Left renal cortex interstitium (tissue), 4 donors: Measurements from ENCODE around the gene MDM4. TPM values are rescaled to one million over a fixed set of nuclear protein-coding genes. Genes with fewer than 3 reads are reported as not detected.
"Not testable (repeated sequence)": the region's sequence is repeated elsewhere in the genome, so short reads cannot be mapped to it uniquely, and the experiment has no call there.

ENCODE experiments used
- DNase-seq, 4 donors: peaks; one replicate each; pipeline ENCODE4 v3.0.0-alpha.2; 2013; ENCODE audit warnings: low read depth in 4 of 4, low spot score in 2 of 4, missing footprints in 1 of 4
- polyA plus RNA-seq, 4 donors: library from polyadenylated mRNA; unstranded; fragments of 120-200 nt; gene quantifications; one replicate each; pipeline ENCODE4 v1.2.1, GENCODE V29; 2013; ENCODE audit not compliant: insufficient read length in 4 of 4

MDM4 gene
- polyA plus RNA-seq, 4 donors, result 15.9 to 85.8 (median 40.8) TPM

DNA sequence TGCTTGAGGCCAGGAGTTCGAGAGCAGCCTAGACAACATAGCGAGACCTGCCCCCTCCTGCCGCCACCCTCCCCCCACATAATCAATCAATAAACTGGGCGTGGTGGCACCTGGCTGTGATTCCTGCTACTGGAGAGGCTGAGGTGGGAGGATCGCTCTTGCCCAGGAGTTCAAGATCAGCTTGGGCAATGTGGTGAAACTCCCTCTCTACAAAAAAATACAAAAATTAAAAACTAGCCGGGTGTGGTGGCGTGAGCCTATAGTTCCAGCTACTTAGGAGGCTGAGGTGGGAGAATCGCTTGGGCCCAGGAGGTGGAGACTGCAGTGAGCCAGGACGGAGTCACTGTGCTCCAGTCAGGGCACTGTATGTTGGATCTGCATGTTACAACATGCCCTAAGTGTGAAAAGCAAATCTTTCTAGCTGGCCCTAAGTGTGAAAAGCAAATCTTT is 7.0 kb upstream of the MDM4 start:
- no peak for DNase-seq

DNA sequence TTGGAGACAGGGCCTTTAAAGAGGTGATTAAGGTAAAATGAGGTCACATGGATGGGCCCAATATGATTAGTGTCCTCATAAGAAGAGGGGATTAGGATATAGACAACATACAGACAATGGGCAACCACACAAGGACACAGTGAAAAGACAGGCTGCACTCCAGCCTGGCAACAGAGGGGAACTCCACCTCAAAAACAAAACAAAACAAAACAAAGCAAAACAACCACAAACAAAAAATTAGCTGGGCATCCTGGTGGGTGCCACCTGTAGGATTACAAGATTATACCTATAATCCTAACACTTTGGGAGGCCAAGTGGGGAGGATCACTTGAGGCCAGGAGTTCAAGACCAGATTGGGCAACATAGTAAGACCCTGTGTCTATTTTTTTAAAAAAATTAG is 4.8 kb upstream of the MDM4 start:
- no peak for DNase-seq

DNA sequence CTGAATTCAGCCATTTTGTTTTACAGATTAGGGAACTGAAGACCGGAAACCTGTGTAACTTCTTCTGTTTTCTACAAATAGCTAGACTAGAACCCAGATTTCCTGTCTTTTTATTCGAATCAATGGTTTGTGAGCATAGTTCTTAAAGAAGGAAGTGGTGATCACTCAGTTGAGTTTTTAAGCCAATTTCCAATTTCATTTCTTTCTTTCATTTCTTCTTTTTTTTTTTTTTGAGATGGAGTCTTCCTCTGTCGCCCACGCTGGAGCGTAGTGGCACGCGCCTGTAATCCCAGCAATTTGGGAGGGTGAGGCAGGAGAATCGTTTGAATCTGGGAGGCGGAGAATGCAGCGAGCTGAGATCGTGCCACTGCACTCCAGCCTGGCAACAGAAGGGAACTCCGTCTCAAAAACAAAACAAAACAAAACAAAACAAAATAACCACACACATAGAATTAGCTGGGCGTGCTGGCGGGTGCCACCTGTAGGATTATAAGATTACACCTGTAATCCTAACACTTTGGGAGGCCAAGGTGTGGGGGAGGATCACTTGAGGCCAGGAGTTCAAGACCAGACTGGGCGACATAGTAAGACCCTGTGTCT is 3.0 kb upstream of the MDM4 start:
- DNase-seq, result no peak

DNA sequence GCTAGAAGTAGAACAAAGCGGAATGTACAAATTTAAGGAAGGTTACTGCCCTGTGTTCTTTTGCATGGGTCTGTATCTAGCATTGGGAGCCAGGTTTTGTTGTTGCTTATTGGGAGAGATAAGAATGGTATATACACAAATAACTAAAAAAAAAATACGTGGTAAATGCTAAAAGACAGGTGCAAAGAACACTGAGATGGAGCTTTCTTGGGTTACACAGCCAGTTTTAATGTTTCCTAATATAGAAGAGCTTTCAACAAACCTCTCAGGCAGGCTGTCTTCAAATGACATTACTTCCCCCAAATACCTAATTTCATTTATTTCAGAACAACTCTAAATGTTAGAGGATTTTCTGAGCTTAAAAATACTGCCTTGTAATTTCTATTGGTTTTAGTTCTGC is 1.4 kb upstream of the MDM4 start:
- no peak for DNase-seq

DNA sequence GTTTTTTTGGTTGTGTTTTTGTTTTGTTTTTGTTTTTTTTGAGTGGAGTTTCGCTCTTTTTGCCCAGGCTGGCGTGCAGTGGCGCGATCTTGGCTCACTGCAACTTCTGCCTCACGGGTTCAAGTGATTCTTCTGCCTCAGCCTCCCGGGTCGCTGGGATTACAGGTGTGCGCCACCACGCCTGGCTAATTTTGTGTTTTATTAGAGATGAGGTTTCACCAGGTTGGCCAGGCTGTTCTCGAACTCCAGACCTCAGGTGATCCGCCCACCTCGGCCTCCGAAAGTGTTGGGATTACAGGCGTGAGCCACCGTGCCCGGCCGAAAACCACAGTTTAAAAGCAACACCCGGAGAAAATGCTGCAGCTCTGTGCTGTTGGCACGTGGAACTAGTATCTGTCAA is 1.2 kb downstream of the MDM4 start:
- not testable (repeated sequence) for DNase-seq

DNA sequence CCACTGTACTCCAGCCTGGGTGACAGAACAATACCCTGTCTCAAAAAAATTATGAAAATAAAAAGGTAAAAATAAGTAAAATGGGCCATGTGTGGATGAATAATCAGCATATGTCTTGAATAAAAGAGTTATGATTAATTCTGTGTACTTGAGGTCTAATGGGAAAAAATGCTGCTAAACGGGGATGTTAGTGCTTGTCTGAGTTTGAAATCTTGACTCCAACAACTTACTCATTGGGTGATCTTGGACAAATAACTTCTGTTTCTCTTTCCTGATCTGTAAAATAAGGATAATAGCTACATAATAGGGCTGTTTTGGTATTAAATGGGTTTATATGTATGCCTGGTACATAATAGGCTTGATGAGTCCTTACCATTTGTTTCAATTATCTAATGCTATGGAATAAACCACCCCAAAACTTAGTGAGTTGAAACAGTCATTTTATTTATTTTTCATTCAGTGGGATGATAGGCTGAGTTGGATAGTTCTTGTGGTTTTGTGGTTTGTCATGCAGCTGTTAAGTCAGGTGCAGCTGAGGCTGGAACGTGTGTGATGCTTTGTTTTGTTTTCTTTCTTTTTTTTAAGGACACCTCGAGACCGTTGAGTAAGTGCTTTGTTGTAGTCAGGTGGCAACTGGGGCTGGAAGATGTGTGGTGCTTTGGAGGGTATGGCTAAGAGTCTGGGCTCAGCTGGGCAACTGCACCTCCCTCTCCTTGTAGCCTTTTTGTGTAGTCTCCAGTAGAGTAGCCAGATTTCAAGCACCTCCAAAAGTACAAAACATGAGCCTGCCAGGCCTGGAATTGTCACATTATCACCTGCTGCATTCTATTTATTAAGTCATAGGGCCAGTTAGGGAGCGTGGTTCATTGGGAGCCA is 4.9 kb downstream of the MDM4 start:
- DNase-seq, result no peak

DNA sequence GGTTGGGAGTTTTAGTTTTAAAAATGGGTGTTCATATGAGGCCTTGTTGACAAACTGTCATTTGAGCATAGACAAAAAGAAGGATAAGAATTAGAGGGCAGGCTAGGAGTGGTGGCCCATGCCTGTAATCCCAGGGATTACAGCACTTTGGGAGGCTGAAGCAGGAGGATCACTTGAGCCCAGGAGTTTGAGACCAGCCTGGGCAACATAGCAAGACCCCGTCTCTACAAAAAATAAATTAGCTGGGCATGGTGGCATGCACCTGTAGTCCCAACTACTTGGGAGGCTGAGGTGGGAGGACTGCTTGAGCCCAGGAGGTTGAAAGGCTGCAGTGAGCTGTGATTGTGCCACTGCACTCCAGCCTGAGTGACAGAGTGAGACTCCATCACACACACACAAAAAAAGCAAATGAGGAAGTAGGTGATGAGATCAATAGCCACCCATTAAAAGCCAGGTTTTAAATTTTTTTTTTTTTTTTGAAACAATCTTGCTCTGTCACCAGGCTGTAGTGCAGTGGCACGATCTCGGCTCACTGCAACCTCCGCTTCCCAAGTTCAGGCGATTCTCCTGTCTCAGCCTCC is 5.8 kb downstream of the MDM4 start:
- not testable (repeated sequence) for DNase-seq

DNA sequence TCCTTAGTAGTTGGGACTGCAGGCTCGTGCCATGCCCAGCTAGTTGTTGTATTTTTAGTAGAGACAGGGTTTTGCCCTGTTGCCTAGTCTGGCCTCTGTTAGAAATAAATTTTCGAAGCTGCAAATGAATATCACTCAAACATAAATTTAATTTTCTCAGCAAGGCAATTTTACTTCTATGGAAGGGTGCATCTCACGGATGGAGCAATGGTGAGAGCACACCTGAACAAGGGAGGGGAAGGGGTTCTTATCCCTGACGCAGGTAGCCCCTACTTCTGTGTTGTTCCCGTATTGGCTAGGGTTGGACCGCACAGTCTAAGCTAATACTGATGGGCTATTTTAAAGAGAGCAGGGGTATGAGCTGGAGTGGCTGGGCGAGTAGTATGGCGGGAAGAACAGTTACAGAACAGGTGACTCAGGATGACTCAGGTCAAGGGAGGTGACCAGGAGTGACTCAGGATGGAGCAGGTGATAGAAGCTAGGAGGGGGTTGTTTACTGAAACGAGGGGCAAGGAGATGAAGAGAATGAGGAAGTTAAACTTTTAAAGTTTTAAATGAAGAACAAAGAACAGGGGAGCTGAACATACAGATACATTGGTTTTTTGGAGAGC is 7.5 kb downstream of the MDM4 start:
- no peak for DNase-seq

DNA sequence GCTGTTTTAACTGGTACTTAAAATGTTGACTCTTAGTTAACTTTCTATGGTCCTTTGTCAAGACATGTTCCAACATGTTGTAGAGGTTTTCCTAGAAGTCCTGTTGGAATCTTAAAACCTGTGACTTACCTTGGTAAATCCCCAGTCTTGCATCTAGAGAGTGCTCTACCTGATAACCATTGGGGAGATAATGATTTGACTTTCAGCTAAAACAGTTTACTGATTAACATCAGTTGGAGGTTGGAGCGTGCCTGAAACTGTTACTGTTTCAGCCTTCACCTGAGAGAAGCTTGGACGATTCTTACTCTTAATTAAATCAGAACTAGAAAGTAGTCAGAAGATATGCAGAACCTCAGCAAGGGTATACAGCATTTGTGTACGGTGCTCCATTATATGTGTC is 8.8 kb downstream of the MDM4 start:
- no peak for DNase-seq

DNA sequence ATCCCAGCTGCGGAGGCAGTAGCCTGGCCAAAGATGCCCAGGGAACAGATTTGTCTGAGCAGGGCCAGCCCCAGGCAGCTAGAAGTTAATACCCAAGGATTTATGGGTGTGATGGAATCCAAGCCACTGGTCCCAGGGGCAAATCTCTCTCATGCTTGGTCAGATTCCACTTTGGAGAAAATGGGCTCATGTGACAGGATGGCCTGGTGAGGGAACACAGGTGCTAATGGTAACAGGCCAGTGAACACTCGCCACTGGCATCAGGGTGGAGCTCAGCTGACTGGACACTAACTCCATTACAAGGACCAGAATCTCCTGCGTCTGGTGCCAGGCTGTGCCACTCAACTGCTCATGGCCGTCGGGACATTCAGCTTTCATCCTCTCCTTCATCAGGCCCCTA is 12.0 kb downstream of the MDM4 start:
- no peak for DNase-seq

DNA sequence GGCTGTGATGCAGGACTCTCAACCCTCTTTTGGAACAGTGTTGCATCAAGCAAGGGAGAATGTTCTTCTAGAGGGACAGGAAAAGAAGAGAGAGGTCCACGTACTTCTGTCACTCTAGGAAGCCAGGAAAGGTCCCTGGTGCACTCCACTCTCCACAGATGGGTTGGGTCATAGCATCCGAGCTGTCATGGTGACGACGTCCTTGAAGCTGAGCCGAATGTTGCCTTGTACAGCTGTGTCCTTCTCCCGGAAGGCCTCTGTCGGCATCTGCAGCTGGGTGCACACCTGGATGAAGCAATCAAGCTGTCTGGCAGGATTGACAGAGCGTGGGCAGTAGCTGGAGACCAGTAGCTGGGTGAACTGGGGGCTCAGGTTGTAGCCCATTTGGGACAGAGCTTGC is 12.5 kb downstream of the MDM4 start:
- no peak for DNase-seq

DNA sequence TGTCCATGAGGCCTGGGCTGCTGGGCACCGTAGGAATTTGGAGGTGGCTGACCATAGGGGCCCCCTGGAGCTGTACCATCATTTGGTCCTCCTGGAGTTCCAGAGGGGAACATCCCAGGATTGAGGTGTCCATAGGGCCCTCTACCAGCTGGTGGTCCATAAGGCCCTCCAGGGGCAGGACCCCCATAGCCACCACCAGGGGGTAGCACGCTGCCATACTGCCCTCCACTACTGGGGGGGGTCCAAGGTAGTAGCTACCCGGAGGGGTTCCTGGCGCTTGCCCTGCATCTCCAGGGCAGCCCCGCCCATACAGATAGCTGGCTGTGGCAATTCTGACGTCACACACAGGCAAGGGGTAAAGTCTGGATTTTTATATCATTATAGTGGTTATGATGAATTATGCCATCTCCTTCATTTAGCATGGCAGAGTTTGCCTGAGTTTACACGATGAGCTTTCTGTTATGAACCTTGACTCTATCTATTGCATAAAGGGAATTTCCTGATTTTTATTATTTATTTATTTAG is 13.2 kb downstream of the MDM4 start:
- no peak for DNase-seq

DNA sequence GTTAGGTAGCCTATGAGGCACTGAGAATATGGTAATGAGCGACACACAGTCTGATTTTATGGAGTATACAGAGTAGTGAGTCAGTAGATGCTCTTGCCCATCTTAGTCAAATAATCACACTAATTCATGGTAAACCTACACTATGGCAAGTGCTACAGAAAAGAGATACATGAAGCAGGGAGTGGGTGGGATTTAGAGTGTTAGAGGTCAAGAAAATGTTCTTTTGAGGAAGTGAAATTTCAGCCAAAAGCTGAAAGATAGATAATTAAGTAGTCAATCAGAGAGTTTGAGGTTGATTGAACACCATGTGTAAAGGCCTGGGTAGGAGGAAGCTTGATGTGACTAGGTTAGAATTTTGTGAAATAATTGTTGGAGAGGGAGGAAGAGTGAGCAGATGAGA is 14.7 kb downstream of the MDM4 start:
- no peak for DNase-seq

DNA sequence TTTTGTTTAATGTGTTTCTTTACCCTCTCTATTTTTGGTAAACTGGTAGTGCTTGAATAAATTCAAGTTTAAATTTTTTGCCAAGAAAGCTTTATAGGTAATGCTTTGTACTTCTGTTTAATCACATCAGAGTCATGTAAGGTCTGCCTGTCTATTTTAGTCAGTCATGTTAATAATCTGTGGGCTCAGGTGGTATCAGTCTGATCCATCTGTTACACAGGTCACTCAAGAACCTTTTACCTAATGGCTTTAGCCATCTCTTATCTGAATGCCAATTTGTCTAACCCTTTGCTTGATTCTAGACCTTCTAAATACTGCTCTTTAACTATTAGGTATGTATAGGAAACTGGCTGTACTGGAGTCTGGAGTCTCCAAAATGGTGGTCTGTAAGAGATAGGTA is 16.6 kb downstream of the MDM4 start:
- no peak for DNase-seq

DNA sequence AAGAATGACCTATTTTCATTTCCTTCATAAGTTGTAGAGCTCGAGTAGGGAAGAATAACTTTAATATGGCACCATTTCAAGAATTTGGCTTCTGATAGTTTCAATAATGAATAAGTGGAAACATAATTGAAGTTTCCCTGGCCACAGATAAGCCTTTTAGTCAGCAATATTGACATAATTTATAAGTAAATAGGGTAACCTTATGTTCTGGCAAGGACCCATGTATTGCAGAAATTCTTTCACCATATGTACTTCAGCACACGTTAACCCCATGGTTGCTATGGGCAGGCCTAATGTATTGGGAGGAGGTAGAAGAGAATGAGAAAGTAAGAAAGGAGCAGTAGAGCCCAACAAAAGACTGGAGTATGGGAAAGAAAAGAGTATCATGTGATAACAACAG is 25.4 kb downstream of the MDM4 start:
- no peak for DNase-seq

DNA sequence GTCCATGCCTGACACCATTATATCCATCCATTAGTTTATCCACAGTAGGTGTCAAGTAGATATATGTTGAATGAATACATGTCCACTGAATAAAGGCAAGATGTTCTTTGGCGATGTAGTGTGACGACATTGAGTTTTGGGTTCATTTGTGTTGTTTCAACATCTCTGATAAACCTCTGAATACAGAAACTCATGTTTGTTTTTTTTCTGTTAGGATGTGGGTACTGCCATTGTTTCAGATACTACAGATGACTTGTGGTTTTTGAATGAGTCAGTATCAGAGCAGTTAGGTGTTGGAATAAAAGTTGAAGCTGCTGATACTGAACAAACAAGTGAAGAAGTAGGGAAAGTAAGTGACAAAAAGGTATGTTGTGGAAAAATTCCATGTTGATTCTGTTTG is 28.1 kb downstream of the MDM4 start:
- DNase-seq, result no peak

DNA sequence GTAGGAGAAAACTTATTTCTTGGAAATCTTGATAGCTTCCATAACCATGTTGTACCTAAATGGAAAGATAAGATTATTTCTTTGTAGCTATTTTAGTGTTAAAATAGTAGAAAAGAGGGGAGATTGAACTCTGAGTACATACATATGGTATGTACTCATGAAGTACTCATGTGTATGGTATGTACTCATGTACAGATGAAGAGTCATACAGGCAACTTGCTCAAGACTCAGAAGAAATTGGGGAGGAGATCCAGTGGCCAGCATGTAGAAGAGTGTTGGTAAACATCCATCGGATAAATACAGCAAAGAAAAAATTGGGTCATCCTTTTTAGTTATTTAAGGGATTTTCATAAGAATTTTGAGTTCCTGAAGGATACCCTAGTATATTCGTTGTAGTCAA is 29.0 kb downstream of the MDM4 start:
- no peak for DNase-seq

DNA sequence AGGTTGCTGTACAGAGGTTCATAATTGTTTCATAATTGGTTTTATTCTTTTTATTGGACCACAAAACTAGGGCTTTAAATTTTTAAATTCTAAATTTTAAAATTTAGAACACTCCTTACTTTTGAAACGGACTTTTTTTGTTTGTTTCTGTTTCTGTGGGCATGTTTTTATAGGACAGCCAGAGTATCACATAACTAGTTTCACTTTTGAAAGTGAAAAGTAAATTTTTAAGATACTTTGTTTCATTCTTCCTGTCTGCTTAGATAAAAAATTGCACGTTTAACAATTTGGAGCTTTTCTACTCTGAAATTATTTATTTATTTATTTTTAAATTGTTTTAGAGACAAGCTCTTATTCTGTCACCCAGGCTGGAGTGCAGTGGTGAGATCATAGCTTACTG is 29.7 kb downstream of the MDM4 start:
- DNase-seq, result no peak

DNA sequence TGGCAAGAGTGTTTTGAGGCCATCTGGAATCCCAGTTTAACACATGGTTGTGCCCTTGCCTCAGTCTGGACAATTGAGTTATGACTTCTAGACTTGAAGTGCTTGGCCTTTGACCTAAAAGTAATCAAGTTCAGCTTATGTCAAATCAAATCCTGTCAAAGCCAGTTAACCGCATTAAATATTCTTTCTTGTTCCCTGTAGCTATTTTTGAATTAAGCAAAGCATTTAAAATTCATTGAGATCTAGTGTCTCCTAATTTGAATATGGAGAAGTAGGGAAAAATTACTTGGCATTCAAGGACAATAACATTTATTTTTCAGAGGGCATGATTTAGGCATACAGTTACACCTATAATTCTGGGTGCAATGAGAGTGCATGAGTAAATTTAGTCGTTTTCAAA is 32.1 kb downstream of the MDM4 start:
- DNase-seq, result no peak

DNA sequence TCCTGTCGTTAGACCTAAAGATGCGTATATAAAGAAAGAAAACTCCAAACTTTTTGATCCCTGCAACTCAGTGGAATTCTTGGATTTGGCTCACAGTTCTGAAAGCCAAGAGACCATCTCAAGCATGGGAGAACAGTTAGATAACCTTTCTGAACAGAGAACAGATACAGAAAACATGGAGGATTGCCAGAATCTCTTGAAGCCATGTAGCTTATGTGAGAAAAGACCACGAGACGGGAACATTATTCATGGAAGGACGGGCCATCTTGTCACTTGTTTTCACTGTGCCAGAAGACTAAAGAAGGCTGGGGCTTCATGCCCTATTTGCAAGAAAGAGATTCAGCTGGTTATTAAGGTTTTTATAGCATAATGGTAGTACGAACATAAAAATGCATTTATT is 33.1 kb downstream of the MDM4 start:
- DNase-seq, result no peak

DNA sequence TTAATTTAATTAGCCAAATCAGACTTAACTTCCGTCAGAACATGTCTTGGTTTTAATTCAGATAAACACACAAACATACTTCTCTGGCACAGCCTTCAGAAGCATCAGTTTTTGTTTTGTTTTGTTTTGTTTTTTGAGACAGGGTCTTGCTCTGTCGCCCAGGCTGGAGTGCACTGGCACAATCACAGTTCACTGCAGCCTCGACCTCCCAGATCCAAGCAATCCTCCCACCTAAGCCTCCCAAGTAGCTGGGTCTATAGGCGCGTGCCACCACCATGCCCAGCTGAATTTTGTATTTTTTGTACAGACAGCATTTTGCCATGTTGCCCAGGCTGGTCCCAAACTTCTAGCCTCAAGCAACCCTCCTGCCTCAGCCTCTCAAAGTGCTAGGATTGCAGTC is 34.7 kb downstream of the MDM4 start:
- no peak for DNase-seq
